GM12892 (cell line): Measurements from ENCODE around the gene SHOX.

Experiments used
- POLR2A ChIP-seq: IDR thresholded peaks from 2 replicates; pipeline ENCODE4 v1.6.1; 2011; ENCODE audit warnings: low read depth, low read length, control low read depth
- TAF1 ChIP-seq: IDR thresholded peaks from 2 replicates; pipeline ENCODE4 v1.6.1; 2011; ENCODE audit warnings: low read depth, mild to moderate bottlenecking, control low read depth, low read length, borderline replicate concordance

GRCh38 chrX:581066-581465, 49.5 kb upstream of the SHOX start:
- TF ChIP-seq POLR2A (no peak), TAF1 (no peak)
